ENCODE results near the gene AKAP6.

- TF ChIP-seq CTCF (conservative IDR thresholded peaks at IDR 0.05; ENCODE audit: low read depth in 2 of 2) (no peak), REST (IDR thresholded peaks at IDR 0.05; ENCODE audit: unreplicated experiment) (no peak), EZH2 (IDR thresholded peaks at IDR 0.05; ENCODE audit: low read depth, unreplicated experiment) (no peak), POLR2AphosphoS5 (IDR thresholded peaks at IDR 0.05; ENCODE audit: low read depth) (no peak), EZH2phosphoT487 (IDR thresholded peaks at IDR 0.05; ENCODE audit: unreplicated experiment) (no peak), JUNB (IDR thresholded peaks at IDR 0.05; ENCODE audit: unreplicated experiment) (no peak), ZNF331 (CRISPR knock-in tag; IDR thresholded peaks at IDR 0.05; ENCODE audit: low read depth) (no peak), CREB1 (CRISPR knock-in tag; IDR thresholded peaks at IDR 0.05; ENCODE audit: low read depth) (no peak), STAT1 (IDR thresholded peaks at IDR 0.05; ENCODE audit: unreplicated experiment) (no peak)
Measured at GRCh38 chr14:32332415-32333316, 3.6 kb downstream of the AKAP6 start.

Measured in GM23338 (cell line).